H1 (cell line): Measurements from ENCODE around the gene RPUSD2.

ENCODE experiments used
- ASH2L ChIP-seq: fragments of 200-600, 300-600 bp; sonication (generic); IDR thresholded peaks from one replicate; pipeline ENCODE4 v1.7.1; 2017; ENCODE audit warnings: low read length
- CEBPB ChIP-seq: IDR thresholded peaks from 2 replicates; pipeline ENCODE4 v1.6.1; 2012; ENCODE audit warnings: low read depth, low read length
- CHD1 ChIP-seq: IDR thresholded peaks from 2 replicates; pipeline ENCODE4 v1.6.1; 2012; ENCODE audit warnings: low read depth, low read length, improper control_type of control experiment
- CHD2 ChIP-seq: IDR thresholded peaks from 2 replicates; pipeline ENCODE4 v1.6.1; 2012; ENCODE audit warnings: low read length, improper control_type of control experiment
- CTCF ChIP-seq, 3 experiments: IDR thresholded peaks; 1 replicate in 2 of 3; 2 replicates in 1 of 3; pipeline versions ENCODE4 v1.5.1 to v1.6.1; 2011; ENCODE audit warnings: low read length in 3 of 3, mild to moderate bottlenecking in 3 of 3, inconsistent platforms in 2 of 3, low read depth in 1 of 3, moderate library complexity in 1 of 3; ENCODE audit not compliant: insufficient read depth in 1 of 3; ENCODE audit errors: control extremely low read depth in 1 of 3
- GABPA ChIP-seq: IDR thresholded peaks from 2 replicates; pipeline ENCODE4 v1.6.1; 2011; ENCODE audit warnings: mild to moderate bottlenecking, low read length, moderate library complexity, borderline replicate concordance; ENCODE audit not compliant: insufficient read depth
- JUND ChIP-seq: IDR thresholded peaks from 2 replicates; pipeline ENCODE4 v1.6.1; 2011; ENCODE audit warnings: mild to moderate bottlenecking, improper control_type of control experiment, low read length
- POLR2A ChIP-seq, 2 experiments: IDR thresholded peaks; 1 replicate in 1 of 2; 2 replicates in 1 of 2; pipeline ENCODE4 v1.6.1; 2011; ENCODE audit warnings: low read depth in 2 of 2, low read length in 2 of 2, mild to moderate bottlenecking in 2 of 2; ENCODE audit errors: control extremely low read depth in 1 of 2
- POLR2AphosphoS5 ChIP-seq: IDR thresholded peaks from 2 replicates; pipeline ENCODE4 v1.6.1; 2011; ENCODE audit warnings: low read depth, low read length
- SP2 ChIP-seq: IDR thresholded peaks from 2 replicates; pipeline ENCODE4 v1.6.1; 2012; ENCODE audit warnings: mild to moderate bottlenecking, low read length, inconsistent platforms
- TAF7 ChIP-seq: optimal IDR thresholded peaks from 2 replicates; pipeline ENCODE3; 2011; ENCODE audit warnings: low read depth, mild to moderate bottlenecking, inconsistent platforms, low read length, moderate library complexity, borderline replicate concordance
- TCF12 ChIP-seq: IDR thresholded peaks from 2 replicates; pipeline ENCODE4 v1.6.1; 2011; ENCODE audit warnings: low read depth, mild to moderate bottlenecking, low read length
- USF2 ChIP-seq: IDR thresholded peaks from 2 replicates; pipeline ENCODE4 v1.6.1; 2011; ENCODE audit warnings: low read length, improper control_type of control experiment

- TF ChIP-seq CEBPB (no peak), CTCF (IDR thresholded peaks at IDR 0.05; ENCODE audit: control extremely low read depth in 1 of 3, insufficient read depth in 1 of 3, low read depth in 1 of 3, low read length in 3 of 3) (no peak), POLR2AphosphoS5 (no peak), CHD1 (no peak), USF2 (no peak), SP2 (no peak), ASH2L (no peak), JUND (no peak), POLR2A (IDR thresholded peaks at IDR 0.05; ENCODE audit: control extremely low read depth in 1 of 2, low read depth in 2 of 2, low read length in 2 of 2) (no peak), GABPA (no peak), TCF12 (no peak), TAF7 (no peak), CHD2 (no peak)
Measured at GRCh38 chr15:40528801-40529200, 40.3 kb upstream of the RPUSD2 start.
